GM12874 (cell line): Measurements from ENCODE around the gene GIPC1.

Experiments used
- TF ChIP-seq, protein P1 (sequence below): IDR thresholded peaks from 2 replicates; pipeline ENCODE4 v1.5.1; 2011; ENCODE audit warnings: low read depth, mild to moderate bottlenecking, control low read depth, low read length, moderate library complexity; ENCODE audit not compliant: insufficient read depth

Gene GIPC1

DNA sequence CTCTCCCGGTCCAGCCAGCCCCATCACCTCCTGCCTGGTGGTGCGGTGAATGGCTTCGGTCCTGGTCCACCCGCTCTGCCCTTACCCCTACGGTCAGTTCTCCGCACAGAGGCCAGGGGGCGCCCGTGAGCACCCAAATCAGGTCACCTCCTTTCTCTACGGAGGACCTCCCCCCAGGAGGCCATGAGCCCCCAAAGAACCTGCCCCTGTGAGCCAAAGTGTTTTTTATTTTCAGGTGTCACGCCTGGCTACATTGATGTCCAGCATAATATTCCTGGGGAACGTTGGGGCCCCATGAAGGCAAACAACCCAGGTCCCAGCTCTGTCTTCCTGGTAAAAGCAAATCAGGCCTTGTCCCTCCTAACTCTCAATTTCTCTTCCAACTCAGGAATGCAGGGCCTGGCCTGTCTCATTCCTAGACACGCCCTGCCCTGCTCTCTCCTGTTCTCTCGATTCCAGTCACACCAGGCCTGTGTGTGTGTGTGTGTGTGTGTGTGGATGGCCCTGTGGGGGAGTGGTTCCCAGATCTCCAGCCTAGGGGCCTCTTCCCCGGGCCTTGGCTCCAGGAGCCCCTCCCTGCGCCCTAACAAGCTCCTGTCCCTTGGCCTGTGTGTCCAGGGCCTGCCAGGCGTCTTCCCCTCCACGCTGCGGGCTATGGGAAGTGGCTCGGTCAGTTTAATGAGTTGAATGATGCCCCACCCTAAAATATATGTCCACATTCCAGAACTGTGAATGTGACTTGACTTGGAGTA is 9.7 kb upstream of the GIPC1 start:
- TF ChIP-seq, protein P1, sequence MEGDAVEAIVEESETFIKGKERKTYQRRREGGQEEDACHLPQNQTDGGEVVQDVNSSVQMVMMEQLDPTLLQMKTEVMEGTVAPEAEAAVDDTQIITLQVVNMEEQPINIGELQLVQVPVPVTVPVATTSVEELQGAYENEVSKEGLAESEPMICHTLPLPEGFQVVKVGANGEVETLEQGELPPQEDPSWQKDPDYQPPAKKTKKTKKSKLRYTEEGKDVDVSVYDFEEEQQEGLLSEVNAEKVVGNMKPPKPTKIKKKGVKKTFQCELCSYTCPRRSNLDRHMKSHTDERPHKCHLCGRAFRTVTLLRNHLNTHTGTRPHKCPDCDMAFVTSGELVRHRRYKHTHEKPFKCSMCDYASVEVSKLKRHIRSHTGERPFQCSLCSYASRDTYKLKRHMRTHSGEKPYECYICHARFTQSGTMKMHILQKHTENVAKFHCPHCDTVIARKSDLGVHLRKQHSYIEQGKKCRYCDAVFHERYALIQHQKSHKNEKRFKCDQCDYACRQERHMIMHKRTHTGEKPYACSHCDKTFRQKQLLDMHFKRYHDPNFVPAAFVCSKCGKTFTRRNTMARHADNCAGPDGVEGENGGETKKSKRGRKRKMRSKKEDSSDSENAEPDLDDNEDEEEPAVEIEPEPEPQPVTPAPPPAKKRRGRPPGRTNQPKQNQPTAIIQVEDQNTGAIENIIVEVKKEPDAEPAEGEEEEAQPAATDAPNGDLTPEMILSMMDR: peak; percentile 94

DNA sequence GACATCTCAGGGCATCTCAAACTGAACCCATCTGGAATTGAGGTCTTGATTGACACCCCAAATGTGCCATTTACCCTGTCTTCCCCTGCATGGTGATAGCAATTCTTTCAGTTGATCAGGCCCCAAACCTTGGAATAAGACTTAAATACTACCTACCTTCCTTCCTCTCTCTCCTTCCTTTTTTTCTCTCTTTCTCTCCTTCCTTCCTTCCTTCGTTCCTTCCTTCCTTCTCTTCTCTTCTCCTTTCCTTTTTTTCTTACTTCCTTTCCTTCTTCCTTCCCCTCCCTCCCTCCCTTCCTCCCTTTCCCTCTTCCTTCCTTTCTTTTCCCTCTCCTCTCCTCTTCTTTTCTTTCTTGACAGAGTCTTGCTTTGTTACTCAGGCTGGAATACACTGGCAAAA is 7.4 kb upstream of the GIPC1 start:
- TF ChIP-seq, protein P1: no peak

DNA sequence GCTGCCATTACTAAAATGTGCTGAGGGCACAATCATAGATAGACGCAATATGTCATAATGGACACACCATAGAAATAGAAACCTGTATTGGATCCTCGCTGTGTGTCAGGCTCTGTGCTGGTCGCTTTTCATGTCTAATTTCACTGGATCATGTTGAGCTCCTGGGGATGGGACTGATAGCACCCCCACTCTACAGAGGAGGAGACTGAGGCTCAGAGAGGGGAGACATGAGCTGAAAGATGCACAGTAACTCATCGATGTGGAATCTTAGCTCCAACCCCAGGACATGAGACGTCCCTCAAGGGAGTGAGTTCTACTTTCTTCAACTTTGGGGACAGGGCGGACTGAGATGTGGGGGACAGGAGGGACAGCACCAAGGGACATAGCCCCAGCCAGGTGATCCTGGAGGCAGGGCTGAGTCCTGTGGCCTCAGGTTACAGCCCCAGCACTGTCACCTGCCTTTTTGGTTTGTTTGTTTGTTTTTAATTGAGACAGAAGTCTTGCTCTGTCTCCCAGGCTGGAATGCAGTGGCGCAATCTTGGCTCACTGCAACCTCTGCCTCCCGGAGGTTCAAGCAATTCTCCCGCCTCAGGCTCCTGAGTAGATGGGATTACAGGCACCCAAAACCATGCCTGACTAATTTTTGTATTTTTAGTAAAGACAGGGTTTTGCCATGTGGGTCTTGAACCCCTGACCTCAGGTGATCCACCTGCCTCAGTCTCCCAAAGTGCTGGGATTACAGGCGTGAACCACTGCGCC is 6.6 kb upstream of the GIPC1 start:
- TF ChIP-seq, protein P1: no peak

DNA sequence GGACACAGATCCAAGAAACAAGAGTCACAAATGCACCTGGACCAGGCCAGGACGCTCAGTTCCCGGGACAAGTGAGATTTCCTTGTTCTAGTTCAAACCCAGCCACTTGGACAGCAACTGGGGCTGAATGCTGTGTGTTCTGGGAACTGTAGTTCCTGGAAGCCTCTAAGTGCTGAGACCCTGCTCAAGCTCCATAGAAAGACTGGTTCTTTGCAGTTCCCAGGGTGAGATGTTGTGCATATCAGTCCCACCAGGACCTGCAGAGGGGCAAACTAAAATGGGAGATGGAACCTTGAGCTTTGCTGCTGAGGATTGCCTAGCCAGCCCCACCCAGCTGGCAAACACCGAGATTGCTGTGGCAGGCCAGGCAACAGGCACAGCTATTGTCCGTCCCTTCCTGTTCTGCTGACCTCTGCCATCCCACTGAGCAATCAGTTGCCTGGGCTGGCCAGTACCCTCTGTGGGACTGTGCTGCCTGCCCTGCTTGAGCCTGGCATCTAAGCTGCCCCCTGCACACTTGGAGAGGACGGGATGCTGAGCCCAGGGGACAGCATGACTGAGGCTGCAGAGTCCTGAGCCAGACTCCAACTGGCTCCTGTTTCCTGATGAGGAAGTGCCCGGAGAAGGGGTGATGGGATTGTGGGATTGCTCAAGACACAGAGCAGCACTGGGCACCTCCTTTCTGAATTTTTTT is 1.4 kb upstream of the GIPC1 start:
- TF ChIP-seq, protein P1: no peak

DNA sequence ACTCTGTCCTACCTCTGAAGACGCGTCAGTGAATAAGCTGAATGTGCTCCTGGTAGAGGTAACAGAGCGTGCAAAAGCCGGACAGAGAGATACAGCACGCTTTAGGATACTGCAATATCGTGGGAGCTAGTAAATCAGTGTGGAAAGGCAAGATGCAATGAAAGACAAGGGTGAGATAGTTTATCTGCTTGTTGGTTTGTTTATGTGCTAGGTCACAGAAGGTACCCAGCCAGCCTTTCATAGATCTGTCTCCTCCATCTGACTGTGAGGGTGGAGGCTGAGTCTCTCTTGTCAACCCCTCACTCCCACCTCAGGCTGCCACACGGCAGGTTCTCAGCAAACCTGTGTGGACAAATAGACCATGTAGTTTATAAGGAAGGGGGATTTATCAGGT is 904 bp upstream of the GIPC1 start:
- TF ChIP-seq, protein P1: no peak

DNA sequence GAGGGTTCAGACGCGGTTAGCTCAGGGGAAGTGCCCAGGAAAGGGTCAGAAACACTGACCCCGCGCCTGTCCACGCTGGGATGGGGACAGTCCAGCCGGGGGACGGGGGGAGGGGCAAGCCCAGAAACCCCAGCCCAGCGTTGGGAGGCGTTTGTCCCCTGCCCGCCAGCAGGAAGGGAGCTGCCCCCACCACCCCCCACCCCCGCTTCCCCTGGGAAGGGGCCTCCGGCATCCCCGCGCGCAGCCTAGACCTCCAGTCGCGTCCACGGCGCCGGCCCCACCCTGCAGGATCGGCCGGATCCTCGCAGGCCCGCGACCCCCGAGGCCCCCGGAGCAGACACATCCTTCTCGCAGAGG is 277 bp downstream of the GIPC1 start:
- TF ChIP-seq, protein P1: no peak
